NCI-H1694 treated with DMSO at 0.1 percent for 48 hours (cell line): ENCODE results near the gene GPRC5C.
A peak's percentile ranks its signal among the peaks of the same experiment; 100 is the strongest.
"Not testable (repeated sequence)": the region's sequence is repeated elsewhere in the genome, so short reads cannot be mapped to it uniquely, and the experiment has no call there.

ENCODE experiments used
- DNase-seq: peaks from one replicate; lab custom pipeline; 2025; lab: John Stamatoyannopoulos, UW

The GPRC5C gene

DNA sequence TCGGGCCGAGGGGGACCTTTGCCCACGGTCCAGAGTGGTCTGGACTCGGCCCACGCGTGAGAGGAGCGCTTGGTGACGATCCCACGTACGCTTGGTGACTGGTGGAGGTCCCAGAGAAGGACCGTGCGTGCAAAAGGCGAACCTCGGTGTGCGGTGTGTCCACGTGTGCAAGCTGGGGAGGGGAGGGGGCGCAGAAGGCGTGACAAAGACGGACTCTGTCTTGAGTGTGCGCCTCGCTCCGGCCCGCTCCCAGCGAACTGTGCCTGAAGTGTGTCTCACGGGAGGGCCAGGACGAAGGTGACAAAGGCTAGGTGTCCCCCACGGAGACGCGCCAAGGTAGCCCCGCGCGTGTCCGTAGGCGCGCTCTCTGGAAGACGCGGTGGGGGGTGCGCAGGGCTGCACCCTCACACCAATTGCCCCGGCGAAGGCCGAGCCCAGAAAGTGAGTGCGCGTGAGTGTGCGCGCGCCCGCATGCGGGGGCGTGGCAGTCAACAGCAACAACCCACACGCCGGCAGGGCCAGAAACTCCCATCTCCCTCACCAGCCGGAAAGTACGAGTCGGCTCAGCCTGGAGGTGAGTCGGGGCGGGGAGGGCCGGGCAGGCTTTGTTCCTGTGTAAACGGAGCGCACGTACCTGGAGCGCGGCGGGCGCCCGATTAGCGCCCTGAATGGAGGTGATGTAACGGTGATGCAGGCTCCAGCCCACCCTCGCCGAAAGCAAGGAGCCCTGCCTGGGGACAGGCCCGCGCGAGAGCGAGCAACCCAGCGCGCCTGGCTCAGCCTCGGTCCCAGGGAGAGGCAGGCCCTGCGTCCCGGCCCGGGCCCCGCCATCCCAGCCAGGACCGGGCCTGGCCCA lies at the start of gene GPRC5C:
Gene GPRC5C (plus strand): TSS at position 521 of the 856 bp plus-strand sequence. CDS start 7,689 bp downstream, outside the sequence.
- DNase-seq, result peak; percentile 60

DNA sequence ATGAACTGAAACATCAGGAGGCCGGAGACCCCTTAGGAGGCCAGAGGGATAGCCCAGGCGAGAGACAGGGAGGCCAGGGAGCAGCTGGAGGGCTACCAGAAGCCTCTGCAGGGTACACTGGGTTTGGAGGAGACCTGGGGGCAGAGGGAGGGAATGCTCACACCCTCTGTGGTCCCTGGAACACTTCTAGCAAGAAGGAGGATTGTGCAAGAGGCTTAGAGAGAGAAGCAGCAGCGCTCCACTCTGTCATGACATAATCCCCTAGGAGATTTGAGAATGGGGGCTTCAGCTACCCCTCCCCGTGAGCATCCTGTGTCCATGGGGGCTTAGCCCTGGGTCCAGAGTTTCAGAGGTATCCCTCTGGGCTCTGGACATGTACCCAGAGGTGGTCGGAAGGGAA lies 48.7 kb upstream of the GPRC5C start:
- no peak for DNase-seq

DNA sequence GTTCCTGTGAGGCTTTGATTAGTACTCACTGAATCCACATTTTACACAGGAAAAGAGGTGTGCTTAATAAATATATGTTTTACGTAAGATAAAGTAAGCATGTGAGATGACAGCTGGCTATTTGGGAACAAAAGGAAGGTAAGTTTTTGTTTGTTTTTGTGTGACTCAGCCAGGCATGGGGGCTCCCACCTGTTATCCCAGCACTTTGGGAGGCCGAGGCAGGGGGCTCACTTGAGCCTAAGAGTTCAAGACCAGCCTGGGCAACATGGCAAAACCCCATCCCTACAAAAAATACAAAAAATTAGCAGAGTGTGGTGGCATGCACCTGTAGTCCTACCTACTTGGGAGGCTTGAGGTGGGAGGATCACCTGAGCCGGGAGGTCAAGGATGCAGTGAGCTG lies 46.7 kb upstream of the GPRC5C start:
- no peak for DNase-seq

DNA sequence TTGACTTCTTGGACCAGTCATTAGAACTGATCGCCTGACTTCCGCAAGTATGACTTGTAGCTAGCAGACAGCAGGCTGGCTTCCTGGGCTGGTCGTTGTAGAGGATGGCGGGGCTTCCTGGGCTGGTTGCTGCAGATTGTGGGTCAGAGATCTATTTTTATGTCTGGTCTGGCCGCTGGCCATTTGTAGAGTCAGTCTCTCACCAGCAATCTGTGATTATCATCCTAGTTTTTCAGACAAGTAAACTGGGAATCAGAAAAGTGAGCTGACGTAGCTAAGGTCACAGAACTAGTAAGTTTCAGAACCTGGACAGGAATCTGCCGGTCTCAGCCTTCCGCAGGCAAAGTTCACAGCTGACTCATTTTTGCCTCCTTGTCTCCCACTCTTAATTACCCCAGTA lies 45.5 kb upstream of the GPRC5C start:
- no peak for DNase-seq

GRCh38 chr17:74387365-74388218 lies 44.3 kb upstream of the GPRC5C start:
- no peak for DNase-seq

GRCh38 chr17:74389084-74389753 lies 42.7 kb upstream of the GPRC5C start:
- DNase-seq, result no peak

DNA sequence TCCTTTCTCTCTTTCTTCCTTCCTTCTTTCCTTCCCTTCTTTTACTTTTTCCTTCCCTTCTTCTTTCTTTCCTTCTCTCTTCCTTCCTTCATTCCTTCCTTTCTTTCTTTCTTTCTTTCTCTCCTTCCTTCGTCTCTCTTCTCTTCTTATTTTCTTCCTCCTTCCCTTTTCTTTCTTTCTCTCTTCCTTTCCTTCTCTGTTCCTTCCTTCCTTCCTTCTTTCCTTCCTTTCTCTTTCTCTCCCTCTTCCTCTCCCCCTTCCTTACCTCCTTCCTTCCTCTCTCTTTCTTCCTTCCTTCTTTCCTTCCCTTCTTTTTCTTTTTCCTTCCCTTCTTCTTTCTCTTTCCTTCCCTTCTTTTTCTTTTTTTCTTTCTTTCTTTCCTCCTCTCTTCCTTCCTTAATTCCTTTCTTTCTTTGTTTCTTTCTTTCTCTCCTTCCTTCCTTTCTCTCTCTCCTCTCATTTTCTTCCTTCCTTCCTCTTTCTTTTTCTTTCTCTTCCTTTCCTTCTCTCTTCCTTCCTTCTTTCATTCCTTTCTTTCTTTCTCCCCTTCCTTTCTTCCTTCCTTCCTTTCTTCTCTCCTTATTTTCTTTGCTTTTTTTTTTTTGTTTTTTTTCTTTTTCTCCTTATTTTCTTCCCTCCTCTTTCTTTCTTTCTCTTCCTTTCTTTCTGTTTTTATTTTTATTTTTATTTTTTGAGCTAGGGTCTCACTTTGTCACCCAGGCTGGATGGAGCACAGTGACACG lies 41.8 kb upstream of the GPRC5C start:
- no peak for DNase-seq

- no peak for DNase-seq
These were observed 40.9 kb upstream of the GPRC5C start for GRCh38 chr17:74390680-74391653.

DNA sequence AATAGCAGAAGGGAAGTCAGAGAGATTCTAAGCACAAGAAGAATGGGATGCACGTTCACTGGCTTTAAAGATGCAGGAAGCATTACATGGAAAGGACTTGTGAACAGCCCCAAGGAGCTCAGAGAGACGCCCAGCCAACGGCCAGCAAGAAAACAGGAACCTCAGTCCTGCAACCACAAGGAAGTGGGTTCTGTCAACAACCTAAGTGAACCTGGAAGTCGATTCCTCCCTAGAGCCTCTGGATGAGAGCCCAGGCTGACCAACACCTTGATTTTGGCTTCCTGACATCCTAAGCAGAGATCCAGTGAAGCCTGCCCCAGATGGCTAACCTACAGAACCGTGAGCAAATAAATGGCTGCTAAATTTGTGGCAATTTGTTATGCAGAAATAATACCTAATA lies 40.1 kb upstream of the GPRC5C start:
- no peak for DNase-seq

DNA sequence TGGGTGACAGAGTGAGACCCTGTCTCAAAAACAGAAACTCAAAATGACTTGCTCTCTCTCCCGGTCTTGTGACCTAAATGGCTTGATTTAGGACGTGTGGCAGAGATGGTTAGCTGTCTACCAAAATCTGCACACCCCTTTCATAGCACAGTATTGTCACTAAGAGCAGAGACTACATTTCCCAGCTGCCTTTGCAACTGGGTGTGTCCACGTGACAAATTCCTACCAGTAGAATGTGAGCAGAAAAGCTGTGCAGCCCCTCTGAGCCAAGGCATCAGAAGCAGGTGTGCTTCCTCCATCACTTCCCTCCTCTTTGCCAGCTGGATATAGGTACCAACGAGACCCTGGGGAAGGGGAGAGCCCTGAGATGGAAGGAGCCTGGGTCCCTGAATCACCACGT lies 39.0 kb upstream of the GPRC5C start:
- DNase-seq, result peak; percentile 4

GRCh38 chr17:74393346-74393942 lies 38.4 kb upstream of the GPRC5C start:
- no peak for DNase-seq

GRCh38 chr17:74394275-74394950 lies 37.5 kb upstream of the GPRC5C start:
- DNase-seq, result no peak

DNA sequence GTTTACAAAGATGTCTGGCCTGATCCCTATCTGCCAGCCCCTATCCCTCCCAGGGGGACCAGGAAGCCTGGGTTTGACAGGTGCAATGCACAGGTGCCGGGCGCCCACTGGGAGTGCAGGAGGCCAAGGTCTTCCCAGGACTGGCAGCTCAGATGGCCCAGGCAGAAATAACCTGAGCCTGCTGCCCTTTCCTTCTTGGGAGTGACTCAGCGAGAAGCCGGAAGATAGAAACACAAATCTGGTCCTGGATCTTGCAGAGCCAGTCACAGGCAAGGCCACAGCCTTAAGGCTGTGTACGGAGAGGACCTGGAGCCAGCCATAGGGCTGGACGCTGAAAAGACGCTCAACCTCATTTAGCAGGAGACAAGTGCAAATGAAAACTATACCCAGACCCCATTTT lies 36.9 kb upstream of the GPRC5C start:
- DNase-seq, result no peak

- no peak for DNase-seq
These were observed 35.3 kb upstream of the GPRC5C start for GRCh38 chr17:74396567-74396966.

GRCh38 chr17:74402048-74402447 lies 29.8 kb upstream of the GPRC5C start:
- DNase-seq, result no peak

DNA sequence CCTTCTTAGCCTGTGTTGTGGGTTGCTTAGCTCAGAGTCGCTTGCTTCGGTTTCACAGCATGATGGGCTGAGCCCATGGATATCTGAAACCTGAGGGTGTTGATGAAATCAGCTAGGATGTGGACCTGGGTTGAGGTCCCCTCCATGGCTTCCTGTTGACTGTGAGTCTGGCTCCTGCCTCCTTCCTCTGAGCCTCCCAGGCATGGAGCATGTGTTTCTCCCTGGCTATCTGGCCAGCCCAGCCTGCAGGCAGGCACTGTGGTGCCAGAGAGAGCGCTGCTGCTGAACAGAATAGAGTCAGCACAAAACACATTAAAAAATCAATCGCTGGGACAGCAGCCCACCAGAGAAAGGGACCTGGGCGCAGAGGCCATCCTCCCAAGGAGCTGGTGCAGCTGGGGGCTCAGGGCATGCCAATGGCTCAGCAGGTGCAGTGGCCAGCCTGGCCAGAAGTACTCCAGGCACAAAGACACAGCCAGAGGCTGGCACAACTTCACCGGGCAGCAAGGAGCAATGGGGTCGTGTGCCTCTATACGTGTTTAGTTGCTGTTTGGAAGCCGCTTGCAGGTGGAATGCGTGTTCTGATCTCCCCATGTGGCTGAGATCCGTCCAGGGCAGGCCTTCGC lies 28.3 kb upstream of the GPRC5C start:
- no peak for DNase-seq

DNA sequence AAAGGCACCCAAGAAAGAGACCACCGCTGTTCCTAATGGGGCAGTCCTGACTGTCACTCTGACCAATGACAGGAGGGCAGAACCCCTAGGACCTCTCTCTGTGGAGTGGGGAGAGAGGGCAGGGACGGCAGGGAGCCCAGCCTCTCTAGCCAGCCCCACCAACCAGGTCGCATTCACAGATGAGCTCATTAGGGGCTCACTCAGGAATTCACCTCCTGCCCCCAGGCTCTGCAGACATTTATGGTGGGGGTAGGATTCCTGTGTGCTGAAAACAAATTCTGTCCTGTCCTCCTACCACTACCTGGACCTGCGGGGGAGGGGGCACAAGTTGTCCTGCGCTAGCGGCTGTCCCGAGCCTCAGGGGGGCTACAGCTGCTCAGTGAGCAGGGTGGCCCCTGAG lies 27.7 kb upstream of the GPRC5C start:
- DNase-seq, result no peak

DNA sequence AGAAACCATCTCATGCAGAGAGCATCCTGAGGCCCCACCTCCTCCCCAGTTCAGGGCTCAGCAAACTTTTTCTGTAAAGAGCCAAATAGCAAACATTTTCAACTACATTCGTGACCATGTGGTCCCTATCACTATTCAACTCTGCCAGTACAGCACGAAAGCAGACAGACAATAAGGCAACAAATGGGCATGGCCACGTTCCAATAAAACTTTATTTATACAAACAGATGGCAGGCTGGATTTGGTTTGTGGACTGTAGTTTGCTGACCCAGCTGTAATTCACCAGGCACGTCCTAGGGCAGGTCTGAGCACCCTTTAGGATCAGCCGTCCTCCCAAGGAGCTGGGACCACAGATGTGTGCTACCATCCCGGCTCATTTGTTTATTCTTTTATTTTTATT lies 27.1 kb upstream of the GPRC5C start:
- no peak for DNase-seq

DNA sequence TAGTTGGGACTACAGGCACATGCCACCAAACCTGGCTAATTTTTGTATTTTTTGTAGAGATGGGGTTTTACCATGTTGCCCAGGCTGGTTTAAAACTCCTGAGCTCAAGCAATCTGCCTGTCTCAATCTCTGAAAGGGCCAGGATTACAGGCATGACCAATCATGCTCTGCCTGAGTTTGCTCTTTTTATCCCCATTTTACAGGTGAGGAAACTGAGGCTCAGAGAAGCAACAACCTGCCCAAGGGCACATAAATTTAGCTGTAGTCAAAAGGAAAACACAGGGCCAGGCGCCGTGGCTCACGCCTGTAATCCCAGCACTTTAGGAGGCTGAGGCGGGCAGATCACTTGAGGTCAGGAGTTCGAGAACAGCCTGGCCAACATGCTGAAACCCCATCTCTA lies 26.6 kb upstream of the GPRC5C start:
- not testable (repeated sequence) for DNase-seq
